Measurements from ENCODE around the gene SMYD4. TPM values are rescaled to one million over a fixed set of nuclear protein-coding genes. Genes with fewer than 3 reads are reported as not detected.

Gene SMYD4
- total RNA-seq, 1 donor from 2014 or later, result 24.0 TPM

- H3K79me2 ChIP-seq (ENCODE audit: low read depth), result no peaks in the 10 kb centered on the region
- H3K9ac ChIP-seq, result no peak overlapping the region
- H3K4me1 ChIP-seq, result no peaks in the 10 kb centered on the region
- TF ChIP-seq EZH2phosphoT487 (IDR thresholded peaks at IDR 0.05), result no peak
- no peak for TF ChIP-seq EZH2 (IDR thresholded peaks at IDR 0.05)
- no peak for TF ChIP-seq CTCF (IDR thresholded peaks at IDR 0.05)
- H4K20me1 ChIP-seq (ENCODE audit: low read depth), result no peaks in the 10 kb centered on the region
- H3K4me2 ChIP-seq, result no peak overlapping the region
- no peak for DNase-seq (ENCODE audit: low spot score)
- Mint-ChIP-seq H3K36me3 (peaks cover 3% of the 10 kb centered on the region), H3K27ac (no peak overlapping the region), H3K4me3 (no peak overlapping the region), H3K27me3 (ENCODE audit: insufficient read depth, low read depth) (peaks cover 2% of the 10 kb centered on the region), H3K9me3 (no peaks in the 10 kb centered on the region), H3K4me1 (peaks cover 16% of the 10 kb centered on the region)
- H3K36me3 ChIP-seq, result no peaks in the 10 kb centered on the region
- no peak overlapping the region for H2AFZ ChIP-seq (replicated peaks)
- no peak overlapping the region for H3K27ac ChIP-seq
- H3K4me3 ChIP-seq, result no peak overlapping the region
- H3K9me3 ChIP-seq (ENCODE audit: low read depth), result no peaks in the 10 kb centered on the region
- no peaks in the 10 kb centered on the region for H3F3A ChIP-seq (ENCODE audit: low read depth)
- no peaks in the 10 kb centered on the region for H3K27me3 ChIP-seq
Observed at GRCh38 chr17:1732241-1732832, 97.4 kb downstream of the SMYD4 start.

- no peaks in the 10 kb centered on the region for H3K79me2 ChIP-seq (ENCODE audit: low read depth)
- no peaks in the 10 kb centered on the region for H3K36me3 Mint-ChIP-seq
- no peak for DNase-seq (ENCODE audit: low spot score)
- H3K9me3 ChIP-seq (ENCODE audit: low read depth), result no peaks in the 10 kb centered on the region
- H3K4me2 ChIP-seq, result no peak overlapping the region
- H4K20me1 ChIP-seq (ENCODE audit: low read depth), result no peaks in the 10 kb centered on the region
- H3K4me1 Mint-ChIP-seq, result peaks cover 6% of the 10 kb centered on the region
- no peaks in the 10 kb centered on the region for H3F3A ChIP-seq (ENCODE audit: low read depth)
- no peaks in the 10 kb centered on the region for H3K9me3 Mint-ChIP-seq
- no peaks in the 10 kb centered on the region for H3K36me3 ChIP-seq
- H3K4me3 Mint-ChIP-seq, result no peak overlapping the region
- no peak overlapping the region for H2AFZ ChIP-seq (replicated peaks)
- H3K27ac ChIP-seq, result no peak overlapping the region
- peaks cover 2% of the 10 kb centered on the region for H3K27me3 Mint-ChIP-seq (ENCODE audit: insufficient read depth, low read depth)
- H3K4me3 ChIP-seq, result no peak overlapping the region
- H3K4me1 ChIP-seq, result no peaks in the 10 kb centered on the region
- H3K27ac Mint-ChIP-seq, result no peak overlapping the region
- TF ChIP-seq CTCF (IDR thresholded peaks at IDR 0.05) (no peak), EZH2 (IDR thresholded peaks at IDR 0.05) (no peak), EZH2phosphoT487 (IDR thresholded peaks at IDR 0.05) (no peak)
- H3K9ac ChIP-seq, result no peak overlapping the region
- H3K27me3 ChIP-seq, result no peaks in the 10 kb centered on the region
Observed at GRCh38 chr17:1731194-1731506, 98.6 kb downstream of the SMYD4 start.

- Histone ChIP-seq H4K20me1 (ENCODE audit: low read depth) (no peaks in the 10 kb centered on the region), H3K27ac (no peak overlapping the region), H3K9ac (no peak overlapping the region), H2AFZ (replicated peaks) (no peak overlapping the region), H3K79me2 (ENCODE audit: low read depth) (no peaks in the 10 kb centered on the region), H3K4me2 (no peak overlapping the region), H3K4me1 (no peaks in the 10 kb centered on the region), H3F3A (ENCODE audit: low read depth) (no peaks in the 10 kb centered on the region), H3K9me3 (ENCODE audit: low read depth) (no peaks in the 10 kb centered on the region), H3K4me3 (no peak overlapping the region), H3K36me3 (no peaks in the 10 kb centered on the region), H3K27me3 (no peaks in the 10 kb centered on the region)
- no peak for DNase-seq (ENCODE audit: low spot score)
- H3K36me3 Mint-ChIP-seq, result no peaks in the 10 kb centered on the region
- H3K27ac Mint-ChIP-seq, result no peak overlapping the region
- TF ChIP-seq CTCF (IDR thresholded peaks at IDR 0.05) (no peak), EZH2phosphoT487 (IDR thresholded peaks at IDR 0.05) (no peak), EZH2 (IDR thresholded peaks at IDR 0.05) (no peak)
- H3K27me3 Mint-ChIP-seq (ENCODE audit: insufficient read depth, low read depth), result peaks cover 3% of the 10 kb centered on the region
- H3K4me1 Mint-ChIP-seq, result peaks cover 7% of the 10 kb centered on the region
- H3K4me3 Mint-ChIP-seq, result no peak overlapping the region
- H3K9me3 Mint-ChIP-seq, result no peaks in the 10 kb centered on the region
Observed at GRCh38 chr17:1730326-1731193, 99.1 kb downstream of the SMYD4 start.

Measured in neural progenitor cell (in vitro differentiated cells).